Activated T-cell treated with anti-CD3 and anti-CD28 coated beads for 24 hours (primary cell): ENCODE measurements around the gene CSTB.
A peak's percentile ranks its signal among the peaks of the same experiment; 100 is the strongest.

Source experiments
- DNase-seq: peaks from one replicate; pipeline ENCODE4 v3.0.0-alpha.2; 2020; ENCODE audit warnings: low read depth

Gene CSTB

DNA sequence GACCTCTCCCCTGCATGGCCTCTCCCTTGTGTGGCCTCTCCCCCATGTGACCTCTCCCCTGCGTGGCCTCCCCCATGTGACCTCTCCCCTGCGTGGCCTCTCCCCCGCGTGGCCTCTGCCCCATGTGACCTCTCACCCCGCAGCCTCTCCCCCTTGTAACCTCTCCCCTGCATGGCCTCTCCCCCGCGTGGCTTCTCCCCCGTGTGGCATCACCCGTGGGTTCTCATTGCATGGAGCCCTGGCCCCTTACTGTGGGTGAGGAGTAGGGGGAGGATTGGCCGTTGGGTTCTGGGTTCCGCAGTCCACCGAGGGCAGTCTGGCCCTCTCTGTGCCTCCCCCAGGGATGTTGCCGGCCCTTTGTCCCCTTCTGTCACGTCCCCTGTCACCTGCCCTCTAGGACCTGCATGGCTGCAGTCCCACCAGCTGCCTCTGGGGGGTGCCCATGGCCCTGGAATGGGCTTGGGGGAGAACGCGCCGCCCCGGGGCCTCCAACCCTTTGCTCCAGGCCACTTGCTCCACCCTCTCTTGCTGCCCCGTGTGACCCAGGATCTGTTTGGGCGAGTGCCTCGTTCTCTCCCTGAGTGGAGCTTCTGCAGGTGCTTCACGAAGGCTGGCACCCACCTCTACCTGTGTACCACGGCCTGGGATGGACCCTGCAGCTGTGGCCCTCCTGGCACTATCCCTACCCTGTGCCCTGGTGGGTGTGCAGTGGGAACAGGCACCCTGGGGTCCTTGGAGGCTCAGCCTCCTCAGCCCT is 34.6 kb upstream of the CSTB start:
- DNase-seq: peak; percentile 85

DNA sequence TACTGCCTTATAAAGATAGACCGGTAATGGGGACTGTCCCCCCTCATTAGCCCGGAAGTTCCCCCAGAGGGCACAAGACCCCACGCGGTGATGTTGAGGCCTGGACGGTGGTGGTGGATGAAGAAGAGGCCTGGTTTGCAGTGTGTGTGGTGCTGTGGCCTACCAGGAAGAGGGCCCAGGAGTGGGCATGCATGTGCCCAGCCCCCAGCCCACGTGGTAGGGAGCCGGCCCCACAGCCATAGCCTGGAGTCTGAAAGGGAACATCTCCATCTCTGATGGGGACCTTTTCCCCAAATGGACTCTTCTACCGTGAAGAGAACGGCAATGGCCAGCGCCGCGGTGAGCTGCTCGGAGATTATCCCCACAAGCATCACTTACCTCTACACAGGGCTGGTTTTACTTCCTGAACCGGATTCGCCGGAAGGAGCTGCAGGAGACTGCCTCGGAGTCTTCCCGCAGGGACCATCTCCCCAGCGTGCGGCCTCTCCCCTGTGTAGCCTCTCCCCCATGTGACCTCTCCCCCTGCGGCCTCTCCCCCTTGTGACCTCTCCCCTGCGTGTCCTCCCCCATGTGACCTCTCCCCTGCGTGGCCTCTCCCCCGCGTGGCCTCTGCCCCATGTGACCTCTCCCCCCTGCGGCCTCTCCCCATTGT is 33.9 kb upstream of the CSTB start:
- no peak for DNase-seq

DNA sequence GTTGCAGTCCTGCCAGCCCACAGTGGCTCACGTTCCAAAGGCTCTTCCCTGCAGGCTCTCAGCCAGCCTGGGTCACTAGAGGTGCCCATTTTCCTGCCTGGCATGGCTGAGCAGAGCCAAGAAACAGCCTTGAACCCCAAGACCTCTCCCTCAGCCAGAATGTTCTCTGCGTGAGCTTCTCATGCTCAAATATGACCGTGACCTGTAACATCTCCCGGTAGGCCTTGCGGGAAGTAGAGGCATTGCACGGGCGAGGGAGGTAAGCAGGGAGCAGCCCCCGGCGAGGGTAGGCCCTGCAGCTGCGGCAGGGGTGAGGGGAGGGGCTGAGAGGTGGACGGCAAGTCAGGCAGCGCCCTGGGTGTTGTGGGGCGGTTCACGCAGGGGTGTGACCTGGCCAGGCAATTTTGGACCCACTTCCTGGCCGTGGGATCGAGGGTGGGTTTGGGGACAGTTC is 33.3 kb upstream of the CSTB start:
- DNase-seq: no peak

DNA sequence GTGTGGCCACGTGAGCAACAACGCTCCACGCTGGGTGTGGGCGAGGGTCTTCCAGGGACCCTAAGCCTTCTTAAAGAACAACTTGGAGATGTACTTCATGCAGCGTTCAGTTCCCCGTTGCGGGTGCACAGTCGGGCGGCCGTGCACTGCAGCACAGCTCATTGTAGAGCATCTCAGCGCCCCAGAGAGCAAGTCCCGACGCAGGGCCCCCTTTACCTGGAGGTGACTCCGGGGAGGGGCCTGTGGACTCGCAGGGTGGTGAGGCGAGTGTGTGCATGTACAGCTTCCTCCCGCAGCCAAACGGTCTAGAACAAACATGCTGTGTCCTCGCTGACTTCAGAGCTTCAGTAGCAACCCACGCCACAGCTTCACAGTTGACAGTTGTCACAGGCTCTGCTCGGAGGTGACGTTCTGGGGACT is 32.7 kb upstream of the CSTB start:
- DNase-seq: no peak

DNA sequence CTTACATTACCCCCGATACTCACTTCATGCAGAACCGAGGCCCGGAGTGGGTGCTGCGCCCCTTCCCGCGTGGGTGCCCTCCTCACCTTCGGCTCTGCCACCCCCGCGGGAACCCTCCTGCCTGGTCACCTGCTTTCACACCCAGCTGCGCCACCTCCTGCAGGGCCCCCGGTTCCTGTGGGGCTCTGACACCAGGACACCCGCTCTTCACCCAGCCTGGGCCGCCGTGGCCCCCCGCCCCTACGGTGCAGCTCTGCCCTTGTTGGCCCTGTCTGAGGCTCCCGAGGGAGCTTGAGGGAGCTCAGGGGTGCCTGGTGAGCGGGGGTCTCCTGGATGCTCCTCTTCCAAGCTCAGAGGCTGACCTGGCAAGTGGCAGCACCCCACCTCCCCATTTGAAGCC is 32.3 kb upstream of the CSTB start:
- no peak for DNase-seq

DNA sequence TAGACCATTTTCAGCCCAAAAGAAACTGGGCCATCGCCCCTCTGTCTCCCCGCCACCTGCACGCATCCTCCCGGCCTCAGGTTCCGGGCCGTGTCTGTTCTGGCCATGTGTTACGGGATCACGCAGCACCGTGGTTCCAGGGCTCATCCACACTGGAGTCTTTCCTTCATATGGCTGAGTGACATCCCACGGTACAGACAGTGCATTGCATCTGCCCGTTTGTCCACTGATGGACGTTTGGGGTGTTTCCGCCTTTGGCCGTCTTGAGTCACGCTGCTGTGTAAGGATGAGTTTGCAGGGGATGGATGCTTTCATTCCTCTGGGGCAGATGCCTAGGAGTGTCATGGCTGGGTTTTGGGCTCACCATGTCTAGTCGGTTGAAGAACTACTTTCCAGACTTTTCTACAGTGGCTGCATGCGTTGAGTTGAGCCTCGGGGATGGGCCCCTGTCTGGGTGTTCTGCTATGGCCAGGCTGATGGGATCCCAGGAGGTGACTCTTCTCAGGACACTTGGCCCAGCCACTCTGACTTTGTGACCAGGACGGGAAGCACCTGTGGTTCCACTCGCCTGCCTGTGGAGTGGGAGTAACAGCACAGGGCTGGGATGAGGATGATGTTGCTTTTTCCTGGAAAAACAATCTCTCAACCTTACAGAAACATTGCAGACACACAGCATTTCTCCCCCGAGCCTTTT is 30.1 kb upstream of the CSTB start:
- DNase-seq: no peak

DNA sequence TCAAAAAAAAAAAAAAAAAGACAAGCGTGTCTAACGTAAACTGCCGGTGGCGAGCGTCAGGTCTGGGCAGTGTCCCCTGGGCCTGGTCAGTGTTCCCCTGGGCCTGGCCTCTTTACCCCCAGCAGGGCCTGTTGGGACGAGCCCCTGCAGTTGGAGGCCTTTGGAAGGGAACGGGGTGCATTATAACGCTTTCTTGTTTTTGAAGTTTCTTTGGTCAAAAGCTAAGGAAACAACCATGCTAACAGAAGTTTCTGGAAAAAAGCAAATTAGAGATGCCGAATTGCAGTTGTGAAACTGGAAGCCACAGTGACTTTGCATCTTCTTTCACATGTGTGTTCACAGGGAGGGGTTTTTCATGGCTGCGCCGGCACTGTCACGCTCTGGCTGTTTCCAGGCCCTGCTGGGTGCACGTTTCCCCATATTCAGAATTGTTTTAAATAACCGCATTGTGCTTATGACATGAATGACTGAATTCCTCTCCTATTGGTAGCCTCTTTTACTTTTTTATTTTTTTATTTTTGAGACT is 29.2 kb upstream of the CSTB start:
- DNase-seq: no peak

DNA sequence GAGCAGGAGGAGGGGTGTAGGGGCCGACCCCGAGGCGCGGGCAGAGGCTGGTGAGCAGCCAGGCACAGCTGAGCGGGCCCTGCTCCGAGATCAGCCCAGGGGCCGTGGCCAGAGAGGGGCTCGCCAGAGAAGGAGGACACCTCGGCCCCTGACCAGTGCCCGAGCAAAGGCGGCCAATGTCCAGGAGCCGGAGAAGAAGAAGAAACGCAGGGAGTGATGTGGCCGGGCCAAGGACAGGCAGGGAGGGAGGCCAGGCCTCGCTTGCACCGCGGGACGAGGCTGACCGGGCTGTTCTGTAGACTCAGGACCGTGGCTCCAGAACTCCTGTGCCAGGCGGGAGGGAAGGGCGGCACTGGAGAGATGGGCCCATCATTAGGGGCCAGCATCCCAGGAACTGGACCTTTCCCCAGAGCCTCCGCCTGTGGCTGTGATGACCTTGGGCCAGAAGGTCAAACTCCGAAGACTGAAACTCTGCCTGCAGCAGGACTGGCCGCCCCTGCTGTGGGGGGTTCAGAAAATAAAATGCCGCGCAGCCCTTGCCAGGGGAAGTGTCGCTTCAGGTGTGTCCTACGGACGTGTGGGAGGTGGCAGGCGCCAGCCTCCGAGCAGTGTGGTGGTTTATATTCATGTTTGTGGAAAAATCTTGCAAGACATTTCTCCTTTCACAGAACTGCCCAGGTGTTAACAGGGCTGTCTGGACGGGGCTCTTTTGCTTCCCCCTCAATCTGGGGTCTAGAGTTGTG is 27.6 kb upstream of the CSTB start:
- no peak for DNase-seq

DNA sequence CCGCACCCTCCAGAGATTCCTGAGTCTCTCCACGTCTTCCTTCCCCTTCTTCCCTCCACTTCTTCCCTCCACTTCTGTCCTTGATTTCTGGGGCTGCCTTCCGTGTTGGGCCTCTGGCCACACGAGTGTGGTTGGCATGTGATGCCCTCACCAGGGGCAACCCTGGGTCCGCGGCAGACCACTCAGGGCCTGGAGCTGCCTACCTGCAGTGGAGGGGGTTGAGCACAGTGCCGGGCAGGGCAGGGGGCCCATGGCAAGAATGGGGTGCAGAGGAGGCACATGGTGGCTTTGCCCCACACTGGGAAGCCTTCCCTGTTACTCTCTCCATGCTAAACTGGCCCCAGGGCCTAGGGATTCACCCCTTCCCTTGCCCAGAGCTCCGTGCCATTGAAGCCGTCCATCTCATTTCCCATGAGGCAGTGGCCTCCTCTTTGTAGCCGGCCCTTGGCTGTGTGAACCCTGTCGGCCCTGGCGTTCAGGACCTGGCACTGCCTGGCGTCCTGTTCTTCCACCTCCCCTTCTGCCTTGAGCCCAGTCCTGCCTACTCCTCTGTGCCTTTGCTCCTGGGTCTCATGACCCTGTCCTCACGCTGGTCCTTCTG is 26.7 kb upstream of the CSTB start:
- no peak for DNase-seq

GRCh38 chr21:43801006-43801783 is 25.1 kb upstream of the CSTB start:
- no peak for DNase-seq

- DNase-seq: no peak
These were observed 24.5 kb upstream of the CSTB start for GRCh38 chr21:43800566-43800965.

- no peak for DNase-seq
These were observed 24.0 kb upstream of the CSTB start for GRCh38 chr21:43800124-43800523.

GRCh38 chr21:43799301-43799840 is 23.3 kb upstream of the CSTB start:
- DNase-seq: no peak

DNA sequence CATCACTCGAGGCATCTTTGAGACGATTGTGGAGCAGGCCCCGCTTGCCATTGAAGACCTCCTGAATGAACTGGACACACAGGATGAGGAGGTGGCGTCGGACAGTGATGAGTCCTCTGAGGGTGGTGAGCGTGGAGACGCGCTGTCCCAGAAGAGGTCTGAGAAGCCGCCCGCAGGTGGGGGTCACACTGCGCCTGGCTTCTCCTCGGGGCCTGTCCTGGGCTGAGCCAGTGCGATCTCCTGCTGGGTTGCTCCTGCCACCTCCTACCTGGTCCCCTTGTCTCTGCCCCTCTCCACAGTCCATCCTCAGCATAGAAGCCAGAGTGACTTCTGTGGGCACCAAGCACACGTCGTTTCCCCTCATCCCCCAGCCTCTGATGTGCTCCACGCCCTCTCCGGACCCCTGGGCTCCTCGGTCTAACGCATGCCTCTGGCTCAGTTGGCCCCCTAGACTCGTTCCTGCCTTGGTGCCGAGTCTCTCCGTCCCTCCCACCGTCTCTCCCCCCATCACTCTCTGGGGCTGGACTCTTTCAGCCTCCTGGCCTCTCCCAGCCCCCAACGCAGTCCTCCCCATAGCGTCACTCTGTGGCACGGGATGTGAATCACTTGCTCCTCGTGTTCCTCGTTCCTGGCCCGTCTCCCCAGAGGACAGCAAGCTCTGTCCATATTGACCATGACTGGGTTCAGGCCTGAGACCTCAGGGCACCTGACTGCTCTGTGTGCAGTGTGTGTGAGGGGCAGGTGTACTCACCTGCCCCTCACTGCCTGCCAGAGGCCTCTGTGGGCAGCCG is 22.0 kb upstream of the CSTB start:
- DNase-seq: no peak

GRCh38 chr21:43797415-43797814 is 21.3 kb upstream of the CSTB start:
- no peak for DNase-seq

GRCh38 chr21:43794857-43795256 is 18.7 kb upstream of the CSTB start:
- DNase-seq: no peak

- DNase-seq: no peak
These were observed 18.2 kb upstream of the CSTB start for GRCh38 chr21:43794311-43794710.

- no peak for DNase-seq
These were observed 17.1 kb upstream of the CSTB start for GRCh38 chr21:43793243-43793642.

GRCh38 chr21:43792406-43792805 is 16.3 kb upstream of the CSTB start:
- no peak for DNase-seq

DNA sequence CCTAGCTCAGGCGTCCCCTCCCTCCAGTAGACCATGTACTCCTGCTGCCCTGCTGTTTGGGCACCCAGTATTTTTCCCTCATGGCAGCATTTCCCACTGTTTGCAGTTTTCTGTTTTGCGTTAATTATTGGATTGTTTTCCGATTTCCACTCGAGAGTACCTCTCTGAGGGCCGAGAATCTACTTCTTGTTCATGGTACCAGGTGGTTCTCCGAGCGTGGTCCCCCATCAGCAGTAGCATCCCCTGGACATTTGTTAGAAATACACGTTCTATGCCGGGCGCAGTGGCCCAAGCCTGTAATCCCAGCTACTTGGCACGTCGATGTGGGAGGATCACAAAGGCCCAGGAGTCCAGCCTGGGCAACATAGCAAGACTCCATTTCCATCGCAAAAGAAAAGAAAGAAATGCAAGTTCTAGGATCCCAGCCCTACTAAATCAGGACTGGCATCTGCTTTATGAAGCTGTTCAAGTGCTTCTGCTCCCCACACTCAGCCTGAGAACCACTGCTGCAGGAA is 14.0 kb upstream of the CSTB start:
- no peak for DNase-seq
